IMR-90 (cell line): ENCODE data around the gene F2RL1. TPM values are rescaled to one million over a fixed set of nuclear protein-coding genes. Genes with fewer than 3 reads are reported as not detected.

Experiments
- ATAC-seq: fragments of 200-7000 bp; cut with Tn5 transposase; 2 replicates; pipeline ENCODE4 v1.9.1; 2020; ENCODE audit warnings: low read depth, mild to moderate bottlenecking, moderate library complexity
- BruUV-seq: library from RNA; stranded (reverse); fragments of 400-500 nt; replicated peaks from 2 replicates; lab custom pipeline; 2021; lab: Mats Ljungman, UMichigan
- CTCF ChIA-PET: fragments of 300-600 bp; formaldehyde crosslinking; extraction: SDS; loops from one replicate; lab custom pipeline; 2021; ENCODE audit warnings: antibody characterized with exemption; lab: Yijun Ruan, JAX
- POLR2A ChIA-PET: fragments of 300-600 bp; sonication (Branson Sonifier 250); formaldehyde crosslinking; loops from one replicate; lab custom pipeline; 2022; ENCODE audit warnings: antibody characterized with exemption; ENCODE audit not compliant: unreplicated experiment; lab: Charles Lee
- DNase-seq: peaks from one replicate; pipeline ENCODE4 v3.0.0; 2013
- H2AFZ ChIP-seq: replicated peaks from 2 replicates; pipeline ENCODE3; 2013; ENCODE audit warnings: low read length, mild to moderate bottlenecking; ENCODE audit not compliant: poor library complexity
- H2AK5ac ChIP-seq: 2 replicates; pipeline ENCODE4 v1.6.1; 2013; ENCODE audit warnings: low read depth, low read length, inconsistent platforms
- H2AK9ac ChIP-seq: replicated peaks from 2 replicates; pipeline ENCODE3; 2013; ENCODE audit warnings: mild to moderate bottlenecking, low read depth, low read length, moderate library complexity; ENCODE audit not compliant: poor library complexity
- H2BK120ac ChIP-seq: 2 replicates; pipeline ENCODE4 v1.6.1; 2013; ENCODE audit warnings: low read depth, low read length, inconsistent platforms
- H2BK15ac ChIP-seq: 3 replicates; pipeline ENCODE4 v1.6.1; 2013; ENCODE audit warnings: low read depth, low read length, inconsistent platforms
- H2BK20ac ChIP-seq: 2 replicates; pipeline ENCODE4 v1.6.1; 2013; ENCODE audit warnings: low read depth, mild to moderate bottlenecking, inconsistent platforms, low read length, moderate library complexity
- H2BK5ac ChIP-seq: 2 replicates; pipeline ENCODE4 v1.6.1; 2013; ENCODE audit warnings: mild to moderate bottlenecking, low read depth, low read length, inconsistent platforms; ENCODE audit not compliant: poor library complexity, severe bottlenecking
- H3K14ac ChIP-seq: replicated peaks from 2 replicates; pipeline ENCODE4 v1.6.1; 2013; ENCODE audit warnings: low read depth, low read length, inconsistent platforms
- H3K18ac ChIP-seq: 2 replicates; pipeline ENCODE4 v1.6.1; 2013; ENCODE audit warnings: low read depth, low read length, control low read depth
- H3K23ac ChIP-seq: 2 replicates; pipeline ENCODE4 v1.6.1; 2013; ENCODE audit warnings: low read depth, low read length, inconsistent platforms
- H3K27ac ChIP-seq: 2 replicates; pipeline ENCODE4 v1.5.1; 2013; ENCODE audit warnings: mild to moderate bottlenecking, control low read depth, low read length; ENCODE audit not compliant: insufficient read depth
- H3K27me3 ChIP-seq: 2 replicates; pipeline ENCODE4 v1.6.1; 2013; ENCODE audit warnings: low read length; ENCODE audit not compliant: control insufficient read depth, insufficient read depth
- H3K36me3 ChIP-seq: 2 replicates; pipeline ENCODE4 v1.6.1; 2013; ENCODE audit warnings: low read length, mixed read lengths; ENCODE audit not compliant: control insufficient read depth, insufficient read depth
- H3K4ac ChIP-seq: 2 replicates; pipeline ENCODE4 v1.6.1; 2013; ENCODE audit warnings: low read depth, low read length, inconsistent platforms
- H3K4me1 ChIP-seq: 2 replicates; pipeline ENCODE4 v1.6.1; 2013; ENCODE audit warnings: low read length, mixed read lengths; ENCODE audit not compliant: control insufficient read depth, insufficient read depth
- H3K4me2 ChIP-seq: 2 replicates; pipeline ENCODE4 v1.6.1; 2013; ENCODE audit warnings: low read depth, mild to moderate bottlenecking, control low read depth, low read length, moderate library complexity
- H3K4me3 ChIP-seq: 2 replicates; pipeline ENCODE4 v1.5.1; 2013; ENCODE audit warnings: low read depth, mild to moderate bottlenecking, control low read depth, low read length, moderate library complexity; ENCODE audit not compliant: insufficient read depth
- H3K56ac ChIP-seq: 2 replicates; pipeline ENCODE4 v1.6.1; 2013; ENCODE audit warnings: low read length, inconsistent platforms; ENCODE audit not compliant: insufficient read depth; ENCODE audit errors: extremely low read depth
- H3K79me1 ChIP-seq, 2 experiments: 2 replicates each; pipeline ENCODE4 v1.6.1; 2013; ENCODE audit warnings: low read length in 2 of 2, inconsistent platforms in 1 of 2, low read depth in 1 of 2
- H3K9ac ChIP-seq: 2 replicates; pipeline ENCODE4 v1.6.1; 2013; ENCODE audit warnings: low read depth, low read length, control low read depth
- H3K9me1 ChIP-seq: 2 replicates; pipeline ENCODE4 v1.6.1; 2013; ENCODE audit warnings: low read length, inconsistent platforms; ENCODE audit not compliant: insufficient read depth
- H3K9me3 ChIP-seq: 2 replicates; pipeline ENCODE4 v1.6.1; 2013; ENCODE audit warnings: low read length; ENCODE audit not compliant: control insufficient read depth, insufficient read depth
- H4K20me1 ChIP-seq: 2 replicates; pipeline ENCODE4 v1.6.1; 2013; ENCODE audit warnings: low read length, inconsistent platforms; ENCODE audit not compliant: insufficient read depth
- H4K5ac ChIP-seq: 2 replicates; pipeline ENCODE4 v1.6.1; 2013; ENCODE audit warnings: mild to moderate bottlenecking, low read depth, low read length, control low read depth
- H4K8ac ChIP-seq, 2 experiments: 2 replicates each; pipeline ENCODE4 v1.6.1; 2013; ENCODE audit warnings: low read depth in 2 of 2, low read length in 2 of 2, control low read depth in 1 of 2, inconsistent platforms in 1 of 2
- H4K91ac ChIP-seq: 2 replicates; pipeline ENCODE4 v1.6.1; 2013; ENCODE audit warnings: low read depth, low read length, inconsistent platforms; ENCODE audit not compliant: insufficient read depth
- BHLHE40 ChIP-seq: fragments of 150-350 bp; IDR thresholded peaks from 2 replicates; pipeline ENCODE4 v1.6.1; 2016; ENCODE audit warnings: mild to moderate bottlenecking, low read depth, low read length
- CEBPB ChIP-seq: IDR thresholded peaks from 2 replicates; pipeline ENCODE4 v1.6.1; 2012; ENCODE audit warnings: low read depth, low read length, improper control_type of control experiment
- CHD1 ChIP-seq: IDR thresholded peaks from 2 replicates; pipeline ENCODE4 v1.6.1; 2012; ENCODE audit warnings: low read depth, low read length, improper control_type of control experiment
- FOS ChIP-seq: fragments of 150-350 bp; IDR thresholded peaks from 2 replicates; pipeline ENCODE4 v1.6.1; 2016; ENCODE audit warnings: low read depth, low read length
- MAFK ChIP-seq: IDR thresholded peaks from 2 replicates; pipeline ENCODE4 v1.6.1; 2012; ENCODE audit warnings: low read depth, low read length, improper control_type of control experiment
- POLR2A ChIP-seq: IDR thresholded peaks from 2 replicates; pipeline ENCODE4 v1.6.1; 2012; ENCODE audit warnings: mild to moderate bottlenecking, low read depth, low read length
- RCOR1 ChIP-seq: IDR thresholded peaks from 2 replicates; pipeline ENCODE4 v1.6.1; 2012; ENCODE audit warnings: mild to moderate bottlenecking, low read length, improper control_type of control experiment; ENCODE audit not compliant: insufficient replicate concordance
- SMC3 ChIP-seq: fragments of 150-350 bp; IDR thresholded peaks from 2 replicates; pipeline ENCODE4 v1.6.1; 2016; ENCODE audit warnings: low read depth, mild to moderate bottlenecking, antibody characterized with exemption, low read length, moderate library complexity
- USF2 ChIP-seq: fragments of 150-350 bp; IDR thresholded peaks from 2 replicates; pipeline ENCODE4 v1.6.1; 2017; ENCODE audit warnings: mild to moderate bottlenecking, antibody characterized with exemption, low read length, low read depth
- WGBS, 2 experiments: methylation state at CpG; one replicate each; pipeline versions ENCODE4 v1.1.5 to v1.1.7; 2013; ENCODE audit warnings: missing lambda C conversion rate in 2 of 2; ENCODE audit not compliant: insufficient read length in 1 of 2; ENCODE audit errors: extremely low coverage in 2 of 2; 5-methylcytosine and 5-hydroxymethylcytosine counted together
- dilution Hi-C: fragments of 300-500 bp; cut with HindIII; formaldehyde crosslinking; loops from one replicate; pipeline ENCODE4 v1.14.3; 2018; ENCODE audit warnings: low sequenced_read_pairs; ENCODE audit not compliant: unreplicated experiment
- in situ Hi-C: fragments of 300-500 bp; cut with MboI; formaldehyde crosslinking; loops from 3 replicates; pipeline ENCODE4 v1.14.3; 2019; ENCODE audit warnings: low sequenced_read_pairs, inconsistent platforms, mixed read lengths
- intact Hi-C: fragments of 100-400 bp; cut with micrococcal nuclease; formaldehyde crosslinking; loops from 2 replicates; pipeline ENCODE4 v1.10.0; 2022
- polyA plus RNA-seq, 3 experiments: library from polyadenylated mRNA; depleted of rRNA; stranded (reverse); fragments of >200 nt; gene quantifications; 2 replicates each; pipeline ENCODE4 v1.2.3, GENCODE V29; 2012; ENCODE audit warnings: low replicate concordance in 1 of 3
- total RNA-seq: library from RNA; depleted of rRNA; stranded (reverse); fragments of >200 nt; gene quantifications from 2 replicates; pipeline ENCODE4 v1.2.3, GENCODE V29; 2012
- TF ChIP-seq, protein P1 (sequence below): conservative IDR thresholded peaks from 2 replicates; pipeline ENCODE4 v1.5.1; 2012; ENCODE audit warnings: mild to moderate bottlenecking, low read depth, low read length, improper control_type of control experiment

The F2RL1 gene
- total and polyA plus RNA-seq, 2 of the 4 experiments (the other 2 are of a cell fraction) = 5.6 to 12.4 TPM

GRCh38 chr5:76859591-76860247 lies 40.9 kb downstream of the F2RL1 start:
- no peak for ATAC-seq
- 100% methylated on average over 1 of the region's 10 CpGs; no CpG with 5 or more reads in 1 of the 2 experiments for WGBS, 2 experiments
- Histone ChIP-seq H3K27me3 (no peaks in the 10 kb centered on the region), H3K79me1 (no peaks in the 10 kb centered on the region), H2BK5ac (no peak overlapping the region), H3K56ac (no peak overlapping the region), H3K9ac (no peak overlapping the region), H2AFZ (no peak overlapping the region), H4K91ac (no peak overlapping the region), H3K23ac (no peak overlapping the region; the same call in 1 of the 2 replicates), H2BK120ac (peak overlapping the region; percentile 32; the same call in 1 of the 2 replicates), H2AK5ac (no peak overlapping the region), H3K4ac (0 out of 2 replicates have a peak overlapping the region, but pooled peaks have one; percentile 20), H3K18ac (no peak overlapping the region), H3K36me3 (no peaks in the 10 kb centered on the region), H2AK9ac (no peak overlapping the region), H3K9me1 (peaks cover 6% of the 10 kb centered on the region; the same call in 1 of the 2 replicates), H4K8ac (no peak overlapping the region), H3K14ac (no peak overlapping the region), H2BK20ac (no peak overlapping the region), H3K9me3 (no peaks in the 10 kb centered on the region), H4K20me1 (no peaks in the 10 kb centered on the region), H2BK15ac (no peak overlapping the region), H4K5ac (no peak overlapping the region), H3K4me1 (peaks cover 3% of the 10 kb centered on the region), H3K4me3 (no peak overlapping the region), H3K27ac (no peak overlapping the region), H3K4me2 (no peak overlapping the region)
- in situ Hi-C loops (no loop called here), dilution Hi-C loops (no loop called here), intact Hi-C loops (loop anchor here (5.0 to 10.0 kb wide), 2 partner anchors 257 to 375 kb away; no protein-coding TSS in a partner anchor)
- no peak for TF ChIP-seq MAFK
- TF ChIP-seq CHD1 = no peak
- TF ChIP-seq POLR2A = no peak
- TF ChIP-seq BHLHE40 = no peak
- TF ChIP-seq, protein P1, sequence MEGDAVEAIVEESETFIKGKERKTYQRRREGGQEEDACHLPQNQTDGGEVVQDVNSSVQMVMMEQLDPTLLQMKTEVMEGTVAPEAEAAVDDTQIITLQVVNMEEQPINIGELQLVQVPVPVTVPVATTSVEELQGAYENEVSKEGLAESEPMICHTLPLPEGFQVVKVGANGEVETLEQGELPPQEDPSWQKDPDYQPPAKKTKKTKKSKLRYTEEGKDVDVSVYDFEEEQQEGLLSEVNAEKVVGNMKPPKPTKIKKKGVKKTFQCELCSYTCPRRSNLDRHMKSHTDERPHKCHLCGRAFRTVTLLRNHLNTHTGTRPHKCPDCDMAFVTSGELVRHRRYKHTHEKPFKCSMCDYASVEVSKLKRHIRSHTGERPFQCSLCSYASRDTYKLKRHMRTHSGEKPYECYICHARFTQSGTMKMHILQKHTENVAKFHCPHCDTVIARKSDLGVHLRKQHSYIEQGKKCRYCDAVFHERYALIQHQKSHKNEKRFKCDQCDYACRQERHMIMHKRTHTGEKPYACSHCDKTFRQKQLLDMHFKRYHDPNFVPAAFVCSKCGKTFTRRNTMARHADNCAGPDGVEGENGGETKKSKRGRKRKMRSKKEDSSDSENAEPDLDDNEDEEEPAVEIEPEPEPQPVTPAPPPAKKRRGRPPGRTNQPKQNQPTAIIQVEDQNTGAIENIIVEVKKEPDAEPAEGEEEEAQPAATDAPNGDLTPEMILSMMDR = no peak
- TF ChIP-seq RCOR1 = no peak
- TF ChIP-seq SMC3 = no peak
- TF ChIP-seq USF2 = no peak
- TF ChIP-seq FOS = no peak
- TF ChIP-seq CEBPB = no peak
- POLR2A ChIA-PET = no interaction called here
- no peak for DNase-seq
- BruUV-seq = no TSS peak
- CTCF ChIA-PET = no interaction called here
